ENCODE data around the gene BUD31. TPM values are rescaled to one million over a fixed set of nuclear protein-coding genes. Genes with fewer than 3 reads are reported as not detected.
A peak's percentile ranks its signal among the peaks of the same experiment; 100 is the strongest.

Gene BUD31
- total RNA-seq, 2 experiments from 2014 or later, result 100 to 118 TPM

GRCh38 chr7:99437946-99438572 lies 29.3 kb downstream of the BUD31 start:
- no peak for TF ChIP-seq EZH2phosphoT487 (IDR thresholded peaks at IDR 0.05; ENCODE audit: borderline replicate concordance, low read depth, low read length)
- TF ChIP-seq CTCF (conservative IDR thresholded peaks at IDR 0.05; ENCODE audit: low read length), result no peak
- intact Hi-C loops (cut with micrococcal nuclease; ENCODE audit: unreplicated experiment), result loop anchor here (1.0 to 2.0 kb wide), 2 partner anchors 29 to 30 kb away; partner anchors contain the start of genes ATP5MF, BUD31 and PDAP1
- CTCF ChIA-PET (ENCODE audit: unreplicated experiment), result interaction anchor here (0.5 to 0.6 kb wide), 2 partner anchors 167 to 1540 kb away, joined by 4 read pairs; no protein-coding TSS in a partner anchor
- POLR2A ChIA-PET, result interaction anchor here (0.6 to 1.3 kb wide), 6 partner anchors 30 to 1268 kb away, joined by 3 to 11 read pairs (median 3); partner anchors contain the start of genes BUD31, PDAP1, POP7 and ZKSCAN5
- BruUV-seq (replicated peaks), result no TSS peak
- H3K27ac ChIP-seq (ENCODE audit: low read depth, low read length, poor library complexity, severe bottlenecking), result peak overlapping the region; percentile 24
- H3K36me3 ChIP-seq (ENCODE audit: insufficient read depth, low read length), result peaks cover 28% of the 10 kb centered on the region
- peak overlapping the region; percentile 93 for H3K4me2 ChIP-seq (ENCODE audit: low read length)
- peaks cover 37% of the 10 kb centered on the region for H3K79me2 ChIP-seq (ENCODE audit: insufficient read depth, low read depth, low read length)
- no peaks in the 10 kb centered on the region for H3K9me2 ChIP-seq (ENCODE audit: insufficient read depth, low read length)
- DNase-seq (ENCODE audit: low spot score), result no peak
- H3K4me3 ChIP-seq (ENCODE audit: low read depth, low read length, poor library complexity, severe bottlenecking), result peak overlapping the region; percentile 86
- peaks cover 18% of the 10 kb centered on the region for H3K4me1 ChIP-seq (ENCODE audit: insufficient read depth, low read length, poor library complexity, severe bottlenecking)
- peak overlapping the region; percentile 77 for H2AFZ ChIP-seq (ENCODE audit: low read length)
- no peaks in the 10 kb centered on the region for H3K9me3 ChIP-seq (ENCODE audit: low read length)
- peaks cover 11% of the 10 kb centered on the region for H4K20me1 ChIP-seq (ENCODE audit: insufficient read depth, low read length)

GRCh38 chr7:99438573-99439480 lies 30.1 kb downstream of the BUD31 start, which contains the start of the genes CPSF4 and PTCD1:
Gene CPSF4, plus strand, starts transcription at chr7:99438943. Its CDS starts 140 bp downstream, at chr7:99439083.
Gene PTCD1, minus strand, starts transcription at chr7:99438798. Its CDS starts 3,556 bp downstream, at chr7:99435242.
- TF ChIP-seq CTCF (conservative IDR thresholded peaks at IDR 0.05; ENCODE audit: low read length) (no peak), EZH2phosphoT487 (IDR thresholded peaks at IDR 0.05; ENCODE audit: borderline replicate concordance, low read depth, low read length) (no peak)
- peak; percentile 95 for DNase-seq (ENCODE audit: low spot score)
- intact Hi-C loops (cut with micrococcal nuclease; ENCODE audit: unreplicated experiment), result loop anchor here (1.0 to 2.0 kb wide), 2 partner anchors 28 to 31 kb away; partner anchors contain the start of genes ATP5MF, BUD31 and PDAP1
- peaks cover 18% of the 10 kb centered on the region for H3K4me1 ChIP-seq (ENCODE audit: insufficient read depth, low read length, poor library complexity, severe bottlenecking)
- peaks cover 37% of the 10 kb centered on the region for H3K79me2 ChIP-seq (ENCODE audit: insufficient read depth, low read depth, low read length)
- peak within 1 kb of the TSS; percentile 93 for H3K4me2 ChIP-seq (ENCODE audit: low read length)
- CTCF ChIA-PET (ENCODE audit: unreplicated experiment), result interaction anchor here (0.5 kb wide), 1 partner anchor 1539 kb away, joined by 4 read pairs; no protein-coding TSS in a partner anchor
- POLR2A ChIA-PET, result interaction anchor here (0.6 to 1.3 kb wide), 5 partner anchors 30 to 1267 kb away, joined by 3 to 11 read pairs (median 3); partner anchors contain the start of genes BUD31, PDAP1, POP7 and ZKSCAN5
- peak within 1 kb of the TSS; percentile 77 for H2AFZ ChIP-seq (ENCODE audit: low read length)
- H3K27ac ChIP-seq (ENCODE audit: low read depth, low read length, poor library complexity, severe bottlenecking), result peak within 1 kb of the TSS; percentile 46
- peaks cover 11% of the 10 kb centered on the region for H4K20me1 ChIP-seq (ENCODE audit: insufficient read depth, low read length)
- BruUV-seq (replicated peaks), result no TSS peak
- H3K36me3 ChIP-seq (ENCODE audit: insufficient read depth, low read length), result peaks cover 30% of the 10 kb centered on the region
- H3K9me3 ChIP-seq (ENCODE audit: low read length), result no peaks in the 10 kb centered on the region
- H3K4me3 ChIP-seq (ENCODE audit: low read depth, low read length, poor library complexity, severe bottlenecking), result peak within 1 kb of the TSS; percentile 86
- no peaks in the 10 kb centered on the region for H3K9me2 ChIP-seq (ENCODE audit: insufficient read depth, low read length)
